ENCODE data around the gene SEPTIN3.
A peak's percentile ranks its signal among the peaks of the same experiment; 100 is the strongest.

SEPTIN3 gene

DNA sequence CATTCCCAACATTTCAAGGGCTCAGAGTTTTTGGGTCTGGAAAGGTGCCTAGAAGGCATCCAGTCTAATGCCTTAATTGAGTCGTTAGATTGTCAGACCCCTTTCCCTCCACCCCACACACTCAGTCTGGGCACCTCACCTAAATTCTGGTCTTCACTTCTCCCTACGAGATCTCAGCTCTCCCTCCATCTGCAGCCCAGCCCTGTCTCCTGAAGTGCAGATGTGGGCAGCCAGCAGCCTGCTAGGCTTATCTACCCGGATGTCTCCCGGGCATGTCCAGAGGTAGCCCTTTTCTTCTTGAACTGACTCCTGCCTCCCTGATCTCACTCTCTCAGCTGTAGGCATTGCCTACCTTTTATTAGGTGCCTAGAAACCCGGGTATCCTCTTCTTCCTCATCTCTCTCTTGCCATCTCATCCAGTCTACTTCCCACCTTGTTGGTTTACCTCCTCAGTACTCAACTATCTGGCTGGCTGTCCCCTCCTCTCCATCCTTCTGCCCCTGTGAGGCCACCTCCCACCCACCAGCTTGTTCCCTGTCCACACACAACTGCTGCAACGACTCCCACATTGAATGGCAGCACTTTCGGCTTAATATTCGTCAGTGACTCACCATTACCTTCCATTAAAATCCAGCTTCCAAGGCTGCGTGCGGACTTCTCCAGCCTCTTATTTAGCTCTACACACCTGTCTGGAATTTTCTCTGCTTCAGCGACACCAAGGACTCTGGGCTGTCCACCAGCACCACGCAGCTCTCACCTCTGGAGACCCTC, 6.2 kb downstream of the SEPTIN3 start:
- peak overlapping the region; percentile 61; the same call in 1 of the 2 replicates for H3K4me3 ChIP-seq (ENCODE audit: low read depth, low read length)
- TF ChIP-seq, protein P1, sequence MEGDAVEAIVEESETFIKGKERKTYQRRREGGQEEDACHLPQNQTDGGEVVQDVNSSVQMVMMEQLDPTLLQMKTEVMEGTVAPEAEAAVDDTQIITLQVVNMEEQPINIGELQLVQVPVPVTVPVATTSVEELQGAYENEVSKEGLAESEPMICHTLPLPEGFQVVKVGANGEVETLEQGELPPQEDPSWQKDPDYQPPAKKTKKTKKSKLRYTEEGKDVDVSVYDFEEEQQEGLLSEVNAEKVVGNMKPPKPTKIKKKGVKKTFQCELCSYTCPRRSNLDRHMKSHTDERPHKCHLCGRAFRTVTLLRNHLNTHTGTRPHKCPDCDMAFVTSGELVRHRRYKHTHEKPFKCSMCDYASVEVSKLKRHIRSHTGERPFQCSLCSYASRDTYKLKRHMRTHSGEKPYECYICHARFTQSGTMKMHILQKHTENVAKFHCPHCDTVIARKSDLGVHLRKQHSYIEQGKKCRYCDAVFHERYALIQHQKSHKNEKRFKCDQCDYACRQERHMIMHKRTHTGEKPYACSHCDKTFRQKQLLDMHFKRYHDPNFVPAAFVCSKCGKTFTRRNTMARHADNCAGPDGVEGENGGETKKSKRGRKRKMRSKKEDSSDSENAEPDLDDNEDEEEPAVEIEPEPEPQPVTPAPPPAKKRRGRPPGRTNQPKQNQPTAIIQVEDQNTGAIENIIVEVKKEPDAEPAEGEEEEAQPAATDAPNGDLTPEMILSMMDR (IDR thresholded peaks at IDR 0.05; ENCODE audit: low read depth, low read length, missing control alignments), result no peak

DNA sequence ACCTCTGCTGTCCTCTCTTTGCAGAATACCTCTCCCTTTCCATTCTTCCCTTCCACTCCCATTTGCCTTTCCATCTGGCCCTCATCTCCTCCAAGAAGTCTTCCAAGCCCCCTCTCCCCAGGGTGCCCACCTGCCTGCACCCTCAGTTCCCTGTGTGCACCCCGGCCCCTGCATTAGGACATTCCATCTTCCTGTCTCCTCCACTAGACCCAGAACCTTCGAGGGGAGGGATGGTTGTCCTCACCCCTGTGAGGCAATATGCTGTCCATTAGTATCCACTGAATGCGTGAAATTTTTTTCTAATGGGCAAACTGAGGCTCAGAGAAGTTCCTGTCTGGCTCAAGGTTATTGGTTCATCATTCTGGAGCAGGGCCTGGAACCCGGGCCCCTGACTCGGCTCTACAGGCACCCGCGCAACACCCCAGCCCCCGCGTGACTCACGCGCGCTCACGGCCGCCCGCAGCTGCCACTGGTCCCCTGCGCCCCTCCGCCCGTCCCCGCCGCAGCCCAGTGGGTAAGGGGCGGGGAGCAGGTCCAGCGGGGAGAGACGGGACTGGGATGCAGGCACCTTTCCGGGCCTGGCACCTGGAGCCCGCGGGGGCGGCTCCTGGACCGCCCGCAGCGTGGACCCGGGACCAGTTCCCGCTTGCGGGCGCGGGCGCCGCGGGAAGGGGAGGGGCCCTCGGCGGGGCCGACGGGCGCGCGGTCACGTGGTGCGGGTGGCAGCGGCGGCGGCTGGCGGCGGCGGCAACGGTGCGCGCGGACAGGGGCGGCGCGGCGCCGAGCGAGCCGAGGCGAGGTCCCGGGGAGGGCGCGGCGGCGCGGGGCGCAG, 7.0 kb downstream of the SEPTIN3 start:
- no peak for DNase-seq (ENCODE audit: low read depth)
- peak overlapping the region; percentile 61 for H3K4me3 ChIP-seq (ENCODE audit: low read depth, low read length)
- TF ChIP-seq, protein P1 (IDR thresholded peaks at IDR 0.05; ENCODE audit: low read depth, low read length, missing control alignments), result no peak

More for the DNA sequence above, 6.2 kb downstream of the SEPTIN3 start:
- DNase-seq (ENCODE audit: low read depth), result no peak

DNA sequence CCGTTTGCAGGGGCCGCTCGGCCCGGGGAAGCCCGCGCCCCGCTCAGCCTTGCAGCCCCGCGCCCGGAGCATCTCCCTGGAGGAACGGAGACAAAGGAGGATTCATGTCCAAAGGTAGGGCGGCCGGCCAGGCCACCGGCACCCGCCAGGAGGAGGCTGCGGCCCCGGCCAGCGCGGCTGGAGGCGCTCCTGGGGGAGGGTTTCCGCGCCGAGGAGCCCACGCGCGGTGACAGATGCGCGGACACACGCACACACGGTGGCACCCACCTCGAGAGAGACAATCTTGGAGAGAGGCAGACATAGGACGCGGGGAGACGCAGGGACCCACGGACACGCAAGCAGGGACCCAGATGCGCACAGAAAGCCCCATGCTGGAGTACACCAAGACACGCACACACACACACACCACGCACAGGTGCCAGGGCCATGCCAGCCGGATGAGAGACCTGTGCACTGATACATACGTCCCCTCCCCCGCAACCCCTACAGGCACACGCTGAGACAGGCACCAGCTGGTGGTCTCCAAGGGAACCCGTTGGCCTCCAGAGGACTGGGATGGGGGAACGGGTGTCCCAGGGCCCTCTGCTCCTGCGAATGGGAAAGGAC, 7.8 kb downstream of the SEPTIN3 start:
- TF ChIP-seq, protein P1 (IDR thresholded peaks at IDR 0.05; ENCODE audit: low read depth, low read length, missing control alignments), result no peak
- H3K4me3 ChIP-seq (ENCODE audit: low read depth, low read length), result peak overlapping the region; percentile 63
- no peak for DNase-seq (ENCODE audit: low read depth)

DNA sequence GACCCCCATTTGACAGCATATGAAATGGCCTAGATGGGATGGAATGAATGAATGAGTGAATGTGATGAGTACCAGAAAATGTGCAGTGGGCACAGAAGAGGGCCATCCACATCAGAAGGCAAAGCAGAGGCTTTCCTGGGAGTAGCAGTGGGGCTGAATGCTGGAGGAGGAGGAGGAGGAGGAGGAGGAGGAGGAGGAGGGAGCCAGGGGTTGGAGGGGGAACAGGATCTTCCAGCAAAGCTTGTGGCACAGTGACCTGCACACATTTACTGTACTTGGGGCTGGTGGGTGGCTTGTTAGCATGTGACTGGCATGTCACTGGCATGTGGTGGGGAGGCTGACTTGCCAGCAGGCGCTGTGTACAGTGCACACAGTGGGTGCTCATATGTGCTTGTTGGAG, 9.5 kb downstream of the SEPTIN3 start:
- no peak for DNase-seq (ENCODE audit: low read depth)
- TF ChIP-seq, protein P1 (IDR thresholded peaks at IDR 0.05; ENCODE audit: low read depth, low read length, missing control alignments), result no peak
- H3K4me3 ChIP-seq (ENCODE audit: low read depth, low read length), result no peak overlapping the region

DNA sequence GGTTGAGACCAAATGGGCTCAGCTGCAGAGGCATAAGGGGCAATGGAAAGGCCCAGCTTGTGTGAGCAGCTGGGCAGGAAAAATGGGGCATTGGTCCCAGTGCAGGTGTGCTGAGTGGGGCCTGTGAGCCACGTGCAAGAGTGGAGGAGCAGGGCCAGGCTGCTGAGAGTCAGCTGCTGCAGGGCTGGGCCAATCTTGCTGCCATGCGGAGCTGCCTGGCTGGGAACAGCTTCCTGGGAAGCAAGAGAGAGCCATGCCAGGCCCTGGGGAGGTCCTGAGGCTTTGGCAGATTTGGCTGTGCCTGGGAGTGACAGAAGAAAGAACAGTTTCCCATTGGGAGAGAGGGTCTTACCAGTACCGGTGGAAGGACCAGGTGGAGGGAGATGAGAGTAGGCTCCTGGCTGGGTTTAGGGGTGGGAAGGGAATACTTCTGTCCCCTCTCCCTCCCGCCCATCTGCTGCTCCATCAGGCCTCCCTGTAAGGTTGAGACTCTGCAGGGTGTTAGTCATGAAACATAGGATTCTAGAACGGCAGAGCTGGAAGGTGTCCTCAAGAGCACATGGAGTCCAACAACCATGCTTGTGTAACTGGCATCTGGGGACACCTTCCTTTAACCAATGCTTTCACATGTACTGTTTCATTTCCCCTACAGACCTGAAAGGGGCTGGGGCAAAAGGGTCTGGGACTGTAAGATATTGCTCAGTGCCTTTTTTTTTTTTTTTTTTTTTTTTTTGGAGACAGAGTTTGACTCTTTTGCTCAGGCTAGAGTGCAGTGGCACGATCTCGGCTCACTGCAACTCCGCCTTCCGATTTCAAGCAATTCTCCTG, 10.4 kb downstream of the SEPTIN3 start:
- H3K4me3 ChIP-seq (ENCODE audit: low read depth, low read length), result no peak overlapping the region
- DNase-seq (ENCODE audit: low read depth), result peak; percentile 49
- TF ChIP-seq, protein P1 (IDR thresholded peaks at IDR 0.05; ENCODE audit: low read depth, low read length, missing control alignments), result no peak

DNA sequence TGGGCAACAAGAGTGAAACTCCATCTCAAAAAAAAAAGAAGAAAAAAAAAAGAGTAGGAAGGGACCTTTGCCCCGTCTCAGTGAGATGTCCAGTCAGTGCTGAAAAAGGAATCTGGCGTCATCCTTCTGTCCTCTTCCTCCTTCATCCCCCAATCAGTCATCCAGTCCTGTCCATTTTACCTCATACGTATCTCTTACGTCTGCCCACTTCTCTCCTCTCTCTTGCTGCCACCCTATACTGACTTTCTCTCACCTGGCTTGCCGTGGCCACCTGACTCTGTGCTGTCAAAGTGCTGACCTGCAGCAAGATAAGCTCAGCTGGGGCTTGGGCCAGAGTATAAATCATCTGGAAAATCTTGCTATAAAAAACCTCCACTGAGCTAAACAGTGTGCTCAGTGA, 13.6 kb downstream of the SEPTIN3 start:
- TF ChIP-seq, protein P1 (IDR thresholded peaks at IDR 0.05; ENCODE audit: low read depth, low read length, missing control alignments), result no peak
- no peak overlapping the region for H3K4me3 ChIP-seq (ENCODE audit: low read depth, low read length)
- DNase-seq (ENCODE audit: low read depth), result no peak
